ENCODE results near the gene ARMC8. TPM values are rescaled to one million over a fixed set of nuclear protein-coding genes. Genes with fewer than 3 reads are reported as not detected.

Gene ARMC8
- total RNA-seq, 1 donor from 2014 or later: 54.5 TPM

GRCh38 chr3:138200424-138200823 lies 13.3 kb downstream of the ARMC8 start:
- no peak for DNase-seq

DNA sequence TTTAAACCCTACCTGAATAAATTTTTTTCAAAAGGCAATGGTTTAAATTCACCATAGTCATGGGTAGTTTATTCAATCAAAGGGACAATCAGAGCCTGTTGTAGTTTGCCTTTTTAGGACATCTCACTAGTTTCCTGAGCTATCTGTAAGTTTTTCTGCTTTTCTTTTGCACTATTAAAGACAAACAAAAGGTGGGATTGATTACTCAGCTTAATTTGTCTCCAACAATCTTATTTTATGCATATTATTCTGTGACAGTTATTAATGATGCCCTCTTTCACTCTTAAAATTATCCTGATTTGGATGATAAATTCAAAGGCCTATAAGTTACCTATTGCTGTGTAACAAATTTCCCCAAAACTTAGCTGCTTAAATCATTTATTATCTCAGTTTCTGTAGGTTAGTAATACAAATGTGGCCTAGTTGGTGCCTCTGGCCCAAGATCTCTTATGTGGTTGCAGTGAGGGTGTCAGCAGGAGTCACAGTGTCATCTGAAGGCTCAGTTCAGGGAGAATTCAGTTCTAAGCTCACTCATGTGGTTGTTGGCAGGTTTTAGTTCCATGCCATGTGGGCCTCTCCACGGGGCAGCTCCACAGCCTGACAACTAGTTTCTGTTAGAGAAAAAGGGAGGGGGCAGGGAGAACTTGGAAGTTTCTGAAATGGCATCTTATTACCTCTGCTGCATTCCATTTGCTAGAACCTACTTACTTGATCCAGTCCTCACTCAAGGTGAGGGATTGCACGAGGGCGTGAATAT lies 16.0 kb downstream of the ARMC8 start:
- no peak for DNase-seq

- DNase-seq: no peak
Measured at GRCh38 chr3:138203938-138204337, 16.8 kb downstream of the ARMC8 start.

GRCh38 chr3:138205527-138205926 lies 18.4 kb downstream of the ARMC8 start:
- no peak for DNase-seq

GRCh38 chr3:138206196-138206595 lies 19.1 kb downstream of the ARMC8 start:
- DNase-seq: no peak

DNA sequence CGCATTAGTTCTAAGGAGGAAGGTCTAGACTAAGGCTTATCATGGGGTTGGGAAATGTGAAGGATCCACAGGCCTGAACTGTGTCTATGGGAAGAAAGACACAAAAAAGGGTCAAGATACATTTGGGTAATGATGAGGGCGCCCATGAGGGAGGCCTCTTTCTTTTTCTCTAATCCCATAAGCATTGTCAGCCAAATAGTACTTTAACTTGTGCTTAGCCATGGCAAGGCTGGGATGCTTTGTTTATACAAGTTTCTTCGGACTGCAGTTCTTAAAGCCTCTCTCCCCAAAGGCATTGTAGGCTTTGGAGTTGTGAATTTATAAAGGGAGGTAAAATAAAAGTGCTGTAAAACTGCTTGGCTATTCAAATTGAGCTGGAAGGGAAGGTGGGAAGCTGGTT lies 23.4 kb downstream of the ARMC8 start:
- DNase-seq: no peak

- DNase-seq: no peak
Measured at GRCh38 chr3:138213398-138214085, 26.4 kb downstream of the ARMC8 start.

DNA sequence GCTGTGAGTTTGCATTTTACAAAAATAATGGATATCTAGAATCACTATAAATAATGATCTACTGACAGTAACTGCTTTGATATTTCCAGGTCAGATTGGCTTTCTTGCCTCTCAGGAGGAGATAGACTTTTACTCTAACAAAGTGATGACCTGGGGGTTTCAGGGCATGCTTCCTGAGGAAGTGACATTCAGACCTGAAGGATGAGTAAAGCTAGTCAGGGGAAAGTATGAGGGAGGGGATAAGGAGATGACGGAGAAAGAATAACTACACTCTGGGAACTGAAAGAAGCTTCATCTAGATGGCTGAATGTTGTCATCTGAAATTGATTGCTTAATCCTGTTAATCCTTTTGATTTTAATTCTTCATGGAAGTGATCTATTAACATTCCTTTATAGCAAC lies 32.2 kb downstream of the ARMC8 start:
- DNase-seq: peak; percentile 65

- no peak for DNase-seq
Measured at GRCh38 chr3:138220242-138220641, 33.1 kb downstream of the ARMC8 start.

- DNase-seq: no peak
Measured at GRCh38 chr3:138220788-138221187, 33.7 kb downstream of the ARMC8 start.

DNA sequence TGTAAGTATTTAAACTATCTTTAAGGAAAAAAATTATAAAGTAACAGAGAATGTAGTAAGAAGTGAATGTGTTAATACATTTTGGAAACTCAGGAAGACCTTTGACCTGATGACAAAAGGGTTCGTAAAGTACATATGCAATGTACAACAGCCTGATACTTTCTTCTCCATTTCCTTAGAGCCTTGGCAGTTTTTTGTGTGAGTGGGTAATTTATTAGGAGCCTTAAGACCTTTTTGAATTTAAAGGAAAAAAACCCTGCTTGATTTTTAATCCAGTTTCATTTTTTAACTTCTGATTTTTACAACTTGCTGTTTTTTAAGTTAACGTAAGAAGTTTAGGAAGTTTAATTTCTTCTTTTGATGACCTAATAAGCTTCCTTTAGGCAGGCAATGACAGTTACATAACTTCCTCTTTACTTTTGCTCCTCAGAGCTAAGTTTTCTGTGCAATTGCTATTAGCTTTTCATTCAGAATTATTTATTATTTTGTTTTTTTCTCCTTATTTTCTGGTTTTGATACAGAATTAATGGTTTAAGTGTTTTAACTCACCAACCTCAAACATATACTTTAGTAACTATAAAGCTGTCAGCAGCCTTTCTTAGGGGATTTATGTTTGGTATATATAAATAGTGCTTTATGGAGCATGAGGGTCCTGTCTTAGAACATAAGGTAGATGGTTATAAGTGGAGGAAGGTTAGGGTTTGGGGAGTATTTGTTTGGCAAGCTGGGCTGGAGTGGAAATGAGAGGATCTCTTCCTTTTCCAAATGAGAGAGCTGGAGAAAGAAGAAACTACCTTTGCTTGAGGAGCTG lies 35.2 kb downstream of the ARMC8 start:
- peak; percentile 9 for DNase-seq

DNA sequence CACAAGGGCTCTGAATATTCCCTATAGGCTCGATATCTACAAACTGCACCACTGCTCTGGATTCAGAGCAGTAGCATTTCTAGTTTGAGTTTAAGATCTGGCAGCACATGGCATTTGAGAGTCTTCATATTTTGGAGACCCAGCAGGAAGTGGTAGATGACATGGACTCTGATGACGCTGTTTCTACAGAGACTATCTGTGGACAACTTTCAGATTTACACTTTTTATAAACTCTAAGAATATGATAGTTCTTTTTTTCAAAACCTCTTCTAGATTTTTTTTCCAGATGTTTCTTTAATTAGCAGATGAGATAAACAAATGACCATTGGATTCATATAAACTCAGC lies 35.8 kb downstream of the ARMC8 start:
- no peak for DNase-seq

DNA sequence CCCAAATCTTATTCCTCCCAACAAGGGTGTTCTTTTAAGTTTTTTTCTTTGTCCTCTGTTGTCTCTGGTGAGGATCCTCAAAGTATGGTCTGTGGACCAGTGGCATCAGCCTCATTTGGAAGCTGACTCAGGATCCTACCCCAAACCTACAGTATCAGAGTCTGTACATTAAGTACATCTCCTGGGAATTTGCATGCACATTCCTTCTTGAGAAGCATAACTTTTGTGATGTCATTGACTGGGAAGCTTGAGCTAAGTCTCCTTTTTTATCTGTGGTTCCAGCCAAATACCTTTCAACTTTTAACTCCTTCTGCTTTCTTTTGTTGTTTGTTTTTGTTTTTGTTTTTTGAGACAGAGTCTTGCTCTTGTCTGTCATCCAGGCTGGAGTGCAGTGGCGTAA lies 40.5 kb downstream of the ARMC8 start:
- no peak for DNase-seq

DNA sequence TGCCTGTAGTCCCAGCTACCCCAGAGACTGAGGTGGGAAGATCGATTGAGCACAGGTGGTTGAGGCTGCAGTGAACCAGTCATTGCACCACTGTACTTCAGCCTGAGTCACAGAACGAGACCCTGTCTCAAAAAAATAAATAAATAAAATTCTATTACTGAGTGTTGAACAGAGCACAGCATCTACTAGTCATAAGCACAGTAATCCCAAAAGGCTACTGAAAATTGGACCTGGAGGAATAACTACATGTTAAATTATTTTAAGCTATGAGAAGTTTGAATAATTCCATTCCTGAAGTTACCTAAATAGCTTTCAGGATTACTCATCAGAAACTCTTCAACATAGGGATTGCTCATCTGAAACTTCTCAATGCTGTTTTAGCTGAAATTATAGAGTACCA lies 43.4 kb downstream of the ARMC8 start:
- DNase-seq: no peak

DNA sequence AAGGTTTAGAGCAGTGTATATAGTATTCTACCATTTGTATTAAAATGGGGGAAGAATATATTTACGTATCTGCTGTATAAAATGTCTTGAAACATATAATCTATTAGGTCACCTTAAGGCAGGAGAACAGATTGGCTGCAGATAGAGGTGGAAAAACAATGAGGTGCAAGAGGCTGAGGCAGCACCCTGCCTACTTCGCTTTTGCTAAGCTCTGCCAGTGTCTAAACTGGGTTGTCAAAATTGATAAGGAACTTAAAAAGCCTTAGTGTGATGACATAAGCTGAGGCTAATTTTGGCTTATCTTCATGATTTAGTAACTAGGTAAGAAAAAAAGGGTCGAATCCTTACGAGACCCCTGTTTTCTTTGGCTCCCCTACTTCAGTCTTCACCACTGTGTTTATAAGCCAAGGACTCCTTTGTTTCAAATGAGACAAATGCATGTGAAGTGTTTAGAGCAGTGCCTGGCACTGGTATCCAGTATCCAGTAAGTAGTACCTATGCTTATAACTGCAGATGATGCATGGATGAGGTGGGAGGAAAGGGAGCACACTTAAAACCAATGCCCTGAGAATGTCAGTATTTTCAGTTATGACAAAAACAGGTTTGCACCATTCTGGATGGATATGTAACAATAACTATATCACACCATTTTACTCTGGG lies 45.7 kb downstream of the ARMC8 start:
- no peak for DNase-seq

DNA sequence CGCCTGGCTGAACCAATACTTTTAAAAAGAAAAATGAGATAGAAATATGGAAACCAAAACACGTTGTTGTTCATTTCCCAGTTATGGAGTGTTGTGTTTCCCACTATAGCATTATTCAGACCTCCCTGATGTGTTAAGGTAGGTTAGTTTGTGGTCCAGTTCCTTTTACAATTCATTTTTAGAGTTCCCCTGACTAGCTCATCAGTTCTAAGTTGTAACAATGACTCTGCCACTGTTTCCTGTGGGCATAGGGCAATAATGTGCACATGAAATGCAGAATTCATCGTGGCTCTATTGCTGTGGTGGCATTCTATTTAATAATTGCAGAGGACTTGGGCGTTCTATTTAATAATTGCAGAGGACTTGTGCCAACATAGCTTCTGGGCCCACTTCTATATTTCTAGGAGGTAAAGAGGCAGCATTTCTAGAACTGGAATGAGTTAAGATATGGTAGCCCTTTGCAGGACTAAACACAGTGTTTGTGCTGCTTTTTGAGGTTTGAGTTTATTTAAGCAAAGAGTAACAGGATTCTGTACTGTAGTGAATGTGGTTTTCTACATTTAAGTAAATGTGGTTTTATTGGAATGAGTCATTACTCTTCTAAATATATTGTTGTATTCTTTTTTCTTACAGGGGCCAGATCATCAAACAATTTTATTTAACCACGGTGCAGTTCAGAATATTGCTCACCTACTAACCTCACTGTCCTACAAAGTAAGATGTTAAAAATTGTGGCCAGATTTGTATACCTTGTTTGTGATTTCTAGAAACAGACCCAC lies 47.5 kb downstream of the ARMC8 start:
- no peak for DNase-seq

- no peak for DNase-seq
Measured at GRCh38 chr3:138238711-138239110, 51.6 kb downstream of the ARMC8 start.

DNA sequence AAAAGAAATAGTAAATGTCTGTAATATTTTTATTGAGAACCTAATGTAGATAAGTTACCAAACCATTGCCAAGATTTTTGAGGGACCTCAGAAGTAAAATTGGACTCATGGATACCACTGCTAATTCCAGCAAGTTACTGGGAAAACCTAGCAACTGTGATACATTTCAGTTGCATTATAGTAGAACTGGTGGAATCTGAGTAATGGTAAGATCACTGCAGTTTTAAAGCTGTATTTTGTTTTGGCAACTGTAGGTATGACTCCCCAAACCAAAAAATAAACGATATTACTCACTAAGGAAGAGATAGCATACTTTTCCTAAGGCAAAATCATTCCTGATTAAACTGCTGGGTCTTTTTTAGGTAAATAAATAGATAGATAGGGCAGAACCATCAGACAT lies 54.0 kb downstream of the ARMC8 start:
- no peak for DNase-seq

DNA sequence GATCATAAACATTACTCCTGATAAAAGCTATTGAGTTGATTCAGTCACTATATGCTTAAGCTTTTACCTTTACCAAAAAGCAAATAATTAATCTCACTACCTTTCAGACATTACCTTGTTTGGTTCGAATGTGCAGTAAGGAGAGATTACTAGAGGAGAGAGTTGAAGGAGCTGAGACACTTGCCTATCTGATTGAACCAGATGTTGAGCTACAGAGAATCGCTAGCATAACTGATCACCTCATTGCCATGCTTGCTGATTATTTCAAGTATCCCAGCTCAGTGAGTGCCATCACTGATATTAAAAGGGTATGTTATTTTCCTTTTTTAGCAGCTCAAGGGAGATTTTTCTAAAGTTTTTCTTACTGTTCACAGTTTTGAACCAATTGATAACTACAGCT lies 54.6 kb downstream of the ARMC8 start:
- DNase-seq: no peak

DNA sequence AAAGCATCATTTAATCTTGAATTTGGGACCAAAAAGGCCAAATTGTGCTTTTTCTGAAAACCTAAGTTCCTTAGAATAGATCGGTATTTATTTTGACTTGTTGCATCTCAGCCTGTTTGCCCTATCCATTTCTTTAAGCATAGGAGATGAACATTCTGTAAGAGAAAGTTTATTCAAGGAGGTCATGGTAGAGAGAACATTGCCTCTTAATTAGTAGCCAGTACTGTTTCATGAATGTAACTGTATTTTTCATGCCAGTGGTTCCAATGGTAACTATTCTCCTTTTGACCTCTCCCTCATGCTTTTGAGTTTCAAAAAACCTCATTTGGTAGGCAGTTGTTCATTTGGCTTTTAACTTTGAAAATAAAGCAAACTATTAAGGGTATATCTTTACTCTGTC lies 55.4 kb downstream of the ARMC8 start:
- no peak for DNase-seq

- DNase-seq: no peak
Measured at GRCh38 chr3:138245026-138245425, 57.9 kb downstream of the ARMC8 start.

GRCh38 chr3:138249636-138250035 lies 62.5 kb downstream of the ARMC8 start:
- DNase-seq: no peak

Measured in dermis blood vessel endothelial cell (primary cell).